Measurements from ENCODE around the gene CCRL2.

GRCh38 chr3:46435081-46435726 lies 28.1 kb downstream of the CCRL2 start:
- TF ChIP-seq RFX5 (IDR thresholded peaks at IDR 0.05; ENCODE audit: borderline replicate concordance, low read depth, low read length): no peak
- TF ChIP-seq RNF2 (IDR thresholded peaks at IDR 0.05; ENCODE audit: borderline replicate concordance, low read depth, low read length, missing control alignments, poor library complexity, severe bottlenecking): no peak
- no peak for TF ChIP-seq GABPA (IDR thresholded peaks at IDR 0.05; ENCODE audit: borderline replicate concordance, insufficient read depth, low read length)
- TF ChIP-seq CHD2 (IDR thresholded peaks at IDR 0.05; ENCODE audit: low read length): no peak
- TF ChIP-seq POLR2A (IDR thresholded peaks at IDR 0.05; ENCODE audit: control extremely low read depth in 1 of 2, low read depth in 2 of 2, low read length in 2 of 2): no peak
- no peak for TF ChIP-seq SP4 (IDR thresholded peaks at IDR 0.05; ENCODE audit: low read length)
- TF ChIP-seq CTCF (IDR thresholded peaks at IDR 0.05; ENCODE audit: control extremely low read depth in 1 of 3, insufficient read depth in 1 of 3, low read depth in 1 of 3, low read length in 3 of 3): no peak
- TF ChIP-seq CEBPB (IDR thresholded peaks at IDR 0.05; ENCODE audit: low read depth, low read length): no peak
- no peak for TF ChIP-seq USF2 (IDR thresholded peaks at IDR 0.05; ENCODE audit: low read length)
- no peak for TF ChIP-seq MAX (IDR thresholded peaks at IDR 0.05)
- no peak for TF ChIP-seq YY1 (IDR thresholded peaks at IDR 0.05; ENCODE audit: low read depth, low read length)
- TF ChIP-seq PHF8 (conservative IDR thresholded peaks at IDR 0.05; ENCODE audit: low read depth, low read length): no peak
- no peak for TF ChIP-seq TAF1 (IDR thresholded peaks at IDR 0.05; ENCODE audit: low read depth, low read length)
- no peak for TF ChIP-seq RAD21 (IDR thresholded peaks at IDR 0.05 in 1 of 2, conservative IDR thresholded peaks at IDR 0.05 in 1 of 2; ENCODE audit: low read depth in 2 of 2, low read length in 2 of 2)

Data from H1 (cell line).